ENCODE results near the gene SLC33A1. TPM values are rescaled to one million over a fixed set of nuclear protein-coding genes. Genes with fewer than 3 reads are reported as not detected.

Gene SLC33A1
- total and polyA plus RNA-seq, 10 of the 15 experiments (the other 5 are each of a cell fraction or from before 2014, with no cell fraction given), result 6.4 to 25.2 (median 19.8) TPM

GRCh38 chr3:155870945-155871745 is 16.9 kb upstream of the SLC33A1 start:
- Histone ChIP-seq H3K27ac (ENCODE audit: control insufficient read depth, insufficient read depth) (peak overlapping the region; percentile 89), H3K4me2 (ENCODE audit: control insufficient read depth, insufficient read depth) (peak overlapping the region; percentile 92), H3K9ac (ENCODE audit: control insufficient read depth, insufficient read depth, low read length) (peak overlapping the region; percentile 92), H3K27me3 (replicated peaks in 1 of 2; ENCODE audit: control insufficient read depth in 2 of 2, insufficient read depth in 2 of 2, low read length in 1 of 2) (no peaks in the 10 kb centered on the region), H3K4me3 (peak overlapping the region; percentile 85), H3K9me3 (replicated peaks; ENCODE audit: control insufficient read depth, insufficient read depth, low read length) (no peaks in the 10 kb centered on the region), H3K36me3 (ENCODE audit: control insufficient read depth in 2 of 2, insufficient read depth in 2 of 2, low read length in 1 of 2) (no peaks in the 10 kb centered on the region; a peak in 1 of 4 replicates), H2AFZ (ENCODE audit: control insufficient read depth, low read depth, low read length) (peak overlapping the region; percentile 72), H3K79me2 (ENCODE audit: control insufficient read depth, insufficient read depth, low read length) (peaks cover 54% of the 10 kb centered on the region), H3K4me1 (ENCODE audit: control insufficient read depth, insufficient read depth, low read length) (peaks cover 2% of the 10 kb centered on the region), H4K20me1 (ENCODE audit: control insufficient read depth, insufficient read depth) (peaks cover 2% of the 10 kb centered on the region; the same call in 1 of the 2 replicates)
- BruUV-seq (replicated peaks), result no TSS peak
- CTCF ChIA-PET, result interaction anchor here (0.7 to 3.3 kb wide), 4 partner anchors 18 to 169 kb away, joined by 3 to 61 read pairs (median 4); partner anchors contain the start of gene C3orf33
- RAD21 ChIA-PET (ENCODE audit: unreplicated experiment), result interaction anchor here (1.4 to 4.4 kb wide), 3 partner anchors 18 to 65 kb away, joined by 3 to 48 read pairs (median 21); partner anchors contain the start of genes C3orf33 and SLC33A1
- under 1% methylated on average over 50 of the region's 85 CpGs for WGBS (ENCODE audit: insufficient coverage, insufficient replicate concordance, low lambda C conversion rate, missing lambda C conversion rate)
- ATAC-seq, result peak; percentile 53
- in situ Hi-C loops (cut with MboI), result no loop called here
- SMC1A ChIA-PET (ENCODE audit: uncharacterized antibody, unreplicated experiment), result interaction anchor here (0.6 to 1.7 kb wide), 4 partner anchors 18 to 65 kb away, joined by 3 to 15 read pairs (median 6); partner anchors contain the start of genes C3orf33 and SLC33A1
- FAIRE-seq, result no peak
- DNase-seq (ENCODE audit: low read depth, low spot score), result no peak
- POLR2A ChIA-PET, result interaction anchor here (0.6 to 4.0 kb wide), 6 partner anchors 10 to 111 kb away, joined by 3 to 22 read pairs (median 4); partner anchors contain the start of genes C3orf33 and SLC33A1
- TF ChIP-seq POLR2A (IDR thresholded peaks at IDR 0.05; ENCODE audit: low read depth, low read length), result peak; percentile 52
- peak in 1 of 2 experiments; percentile 66; a peak in 2 of 3 replicates for TF ChIP-seq EGR1 (IDR thresholded peaks at IDR 0.05; ENCODE audit: borderline replicate concordance in 1 of 2, low read depth in 2 of 2, low read length in 2 of 2)
- no peak for TF ChIP-seq ATF7 (IDR thresholded peaks at IDR 0.05; ENCODE audit: low read depth)
- TF ChIP-seq LARP7 (IDR thresholded peaks at IDR 0.05), result peak; percentile 39; the same call in 1 of the 2 replicates
- no peak for TF ChIP-seq MXI1 (IDR thresholded peaks at IDR 0.05; ENCODE audit: low read depth, low read length)
- TF ChIP-seq ZNF687 (IDR thresholded peaks at IDR 0.05), result peak; percentile 29; the same call in 1 of the 2 replicates
- peak; percentile 52; the same call in 1 of the 2 replicates for TF ChIP-seq IKZF1 (conservative IDR thresholded peaks at IDR 0.05)
- TF ChIP-seq DPF2 (IDR thresholded peaks at IDR 0.05), result 0 out of 2 replicates have a peak, but pooled peaks have one; percentile 26
- 0 out of 4 replicates have a peak, but pooled peaks of 1 of the 2 experiments have one; percentile 28 for TF ChIP-seq BHLHE40 (IDR thresholded peaks at IDR 0.05; ENCODE audit: borderline replicate concordance in 1 of 2, low read depth in 2 of 2, low read length in 1 of 2)
- no peak for TF ChIP-seq TARDBP (IDR thresholded peaks at IDR 0.05; ENCODE audit: borderline replicate concordance)
- no peak for TF ChIP-seq SUZ12 (IDR thresholded peaks at IDR 0.05; ENCODE audit: unreplicated experiment)
- TF ChIP-seq FOXM1 (IDR thresholded peaks at IDR 0.05; ENCODE audit: low read depth, low read length), result no peak
- 0 out of 2 replicates have a peak, but pooled peaks have one; percentile 2 for TF ChIP-seq SPI1 (IDR thresholded peaks at IDR 0.05; ENCODE audit: borderline replicate concordance, insufficient read depth, low read depth, low read length)
- peak; percentile 48; the same call in 1 of the 2 replicates for TF ChIP-seq CHD2 (IDR thresholded peaks at IDR 0.05; ENCODE audit: borderline replicate concordance, low read depth, low read length)
- peak in 1 of 2 experiments; percentile 67; a peak in 3 of 4 replicates for TF ChIP-seq IKZF2 (IDR thresholded peaks at IDR 0.05)
- TF ChIP-seq NR2F1 (conservative IDR thresholded peaks at IDR 0.05), result peak; percentile 68
- peak; percentile 6 for TF ChIP-seq MYC (IDR thresholded peaks at IDR 0.05; ENCODE audit: insufficient read depth, insufficient read length, insufficient replicate concordance, low read length, severe bottlenecking)
- no peak for TF ChIP-seq RBBP5 (conservative IDR thresholded peaks at IDR 0.05)
- intact Hi-C loops (cut with micrococcal nuclease; ENCODE audit: unreplicated experiment), result loop anchor here (1.0 to 10.0 kb wide), 5 partner anchors 17 to 1294 kb away; partner anchors contain the start of genes C3orf33, CCNL1 and SLC33A1

Measured in GM12878 (cell line).